NT2/D1 (cell line): ENCODE data around the gene L3MBTL4.

Source experiments
- SUZ12 ChIP-seq: IDR thresholded peaks from 2 replicates; pipeline ENCODE4 v1.6.1; 2011; ENCODE audit not compliant: insufficient read length, insufficient read depth; ENCODE audit errors: extremely low read depth
- ZNF274 ChIP-seq: IDR thresholded peaks from 2 replicates; pipeline ENCODE4 v1.6.1; 2011; ENCODE audit warnings: mild to moderate bottlenecking, low read depth, low read length

DNA sequence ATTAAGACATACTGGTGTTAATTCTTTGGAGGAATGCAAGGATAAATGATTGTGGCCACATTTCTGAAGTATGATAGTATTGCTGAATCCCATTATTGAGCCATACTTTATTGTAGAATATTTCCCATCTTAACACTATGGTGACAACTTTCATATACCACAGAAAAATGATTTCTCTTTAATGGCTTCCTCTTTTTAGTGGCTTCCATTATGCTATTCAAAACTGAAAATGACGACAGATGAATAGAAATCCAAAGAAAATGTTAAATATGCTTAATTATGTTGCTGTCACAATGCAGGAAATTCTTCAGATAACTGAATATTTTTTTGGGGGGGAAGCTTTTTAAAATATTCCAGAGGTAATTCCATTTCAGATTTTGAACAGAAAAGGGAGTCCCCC lies 430.5 kb downstream of the L3MBTL4 start:
- TF ChIP-seq ZNF274 = no peak
- no peak for TF ChIP-seq SUZ12
